HG03565 (cell line): ENCODE results near the gene LTBP1.
A peak's percentile ranks its signal among the peaks of the same experiment; 100 is the strongest.

Source experiments
- ATAC-seq: cut with Tn5 transposase; IDR thresholded peaks from one replicate; pipeline ENCODE4 v1.9.1; 2021; ENCODE audit warnings: mild to moderate bottlenecking, moderate library complexity; ENCODE audit not compliant: unreplicated experiment

LTBP1 gene

DNA sequence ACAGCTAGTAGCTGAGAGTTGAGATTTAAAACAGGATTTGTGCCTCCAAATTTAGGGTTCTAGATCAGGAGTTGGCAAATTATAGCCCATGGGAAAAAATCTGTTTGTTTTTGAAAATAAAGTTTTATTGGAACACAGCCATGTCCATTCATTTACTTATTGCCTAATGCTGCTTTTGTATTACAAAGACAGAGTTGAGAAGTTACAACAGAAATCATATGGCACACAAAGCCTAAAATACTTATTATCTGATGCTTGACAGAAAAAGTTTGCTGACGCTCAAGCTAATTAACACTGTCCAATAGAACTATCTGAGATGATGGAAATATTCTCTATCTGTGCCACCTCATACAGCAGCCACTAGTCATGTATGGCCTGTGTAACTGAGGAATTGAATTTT lies 300.6 kb downstream of the LTBP1 start:
- ATAC-seq, result no peak

DNA sequence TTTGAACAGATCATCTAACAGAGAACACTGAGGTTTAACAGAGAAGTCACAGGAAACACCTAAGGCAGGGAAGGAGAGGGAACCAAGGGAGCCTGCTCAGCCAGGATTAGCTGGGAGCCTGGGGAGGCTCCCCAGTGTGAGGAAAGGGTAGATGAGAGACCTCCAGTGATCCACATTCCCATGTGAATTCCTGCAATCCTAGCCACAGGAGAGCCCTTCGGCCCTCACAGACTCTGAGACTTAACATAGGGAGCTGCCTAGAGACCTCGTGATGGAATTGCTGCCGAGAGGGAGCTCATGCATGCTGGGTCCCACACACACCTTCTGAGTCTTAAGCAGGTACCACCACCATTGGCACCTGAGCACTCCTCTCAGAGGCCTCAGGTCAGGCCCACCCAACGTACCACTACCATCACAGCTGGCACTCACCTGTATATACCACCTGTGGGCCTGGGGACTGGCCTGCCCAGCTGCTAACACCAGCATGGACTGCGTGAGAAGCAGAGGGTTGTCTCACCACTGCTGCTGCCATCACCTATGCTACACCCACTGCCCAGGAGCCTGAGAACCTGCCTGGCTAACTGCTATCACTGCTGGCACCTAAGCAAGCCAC lies 303.8 kb downstream of the LTBP1 start:
- no peak for ATAC-seq

DNA sequence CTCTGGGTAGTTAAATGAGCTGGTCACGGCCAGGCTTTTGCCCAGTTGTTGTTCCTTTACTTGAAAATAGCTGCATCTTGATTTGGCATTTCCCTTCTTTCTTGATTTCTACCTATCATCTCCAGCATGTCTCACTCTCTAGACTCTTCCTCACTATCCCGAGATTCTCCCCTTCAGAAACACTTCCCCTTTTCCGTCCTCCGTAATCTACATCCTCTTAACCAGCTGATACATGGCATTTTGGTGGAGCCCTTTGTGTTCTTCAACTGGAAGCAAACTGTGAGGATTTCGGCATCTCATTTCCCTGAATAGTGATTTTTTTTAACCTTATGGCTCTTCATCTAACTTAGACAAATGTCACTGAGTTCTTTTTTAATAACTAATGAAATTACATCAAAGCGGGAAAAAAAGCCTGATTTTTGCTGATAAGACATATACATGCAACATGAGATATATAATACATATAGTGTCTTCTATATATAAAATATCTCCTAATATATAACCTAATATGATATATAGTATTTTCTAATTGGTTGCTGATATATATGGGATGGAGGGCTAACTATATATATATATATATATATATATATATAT lies 309.5 kb downstream of the LTBP1 start:
- ATAC-seq, result no peak

DNA sequence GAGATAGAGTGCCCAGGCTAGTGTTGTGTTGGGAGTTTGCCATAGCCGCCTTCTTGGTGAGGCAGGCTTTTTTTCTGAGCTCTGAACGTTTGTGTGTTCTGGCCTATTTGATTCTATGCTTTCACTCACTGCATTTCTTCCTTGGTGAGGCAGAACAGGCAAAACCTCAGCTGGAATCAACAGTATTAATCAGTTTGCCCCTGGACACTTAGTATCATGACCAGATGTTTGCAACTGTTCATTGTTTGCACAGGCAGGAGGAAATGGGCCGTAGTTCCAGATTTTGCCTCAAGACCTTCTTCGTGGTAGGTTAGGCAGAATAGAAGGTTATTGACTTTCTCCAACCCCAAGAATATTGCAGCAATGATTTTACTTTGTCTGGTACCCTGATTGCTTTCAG lies 311.6 kb downstream of the LTBP1 start:
- no peak for ATAC-seq

DNA sequence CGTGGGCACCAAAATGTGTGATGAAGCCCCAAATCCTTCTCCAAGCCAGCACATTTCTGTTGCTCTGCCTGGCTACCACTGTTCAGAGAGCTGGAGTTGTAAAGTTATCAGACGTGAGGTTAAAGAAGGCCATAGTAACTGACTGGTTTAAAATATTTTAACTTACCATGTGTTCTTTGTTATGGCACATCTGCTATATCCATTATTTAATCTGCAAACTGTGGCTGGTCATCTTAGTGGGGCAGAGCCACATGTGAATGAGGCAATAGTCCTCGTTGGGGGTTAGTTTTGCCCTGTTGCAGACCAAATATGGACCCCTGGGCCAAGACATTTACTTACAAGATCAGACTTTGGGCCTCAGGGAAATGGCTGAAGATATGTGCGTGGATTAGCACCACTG lies 315.3 kb downstream of the LTBP1 start:
- no peak for ATAC-seq

DNA sequence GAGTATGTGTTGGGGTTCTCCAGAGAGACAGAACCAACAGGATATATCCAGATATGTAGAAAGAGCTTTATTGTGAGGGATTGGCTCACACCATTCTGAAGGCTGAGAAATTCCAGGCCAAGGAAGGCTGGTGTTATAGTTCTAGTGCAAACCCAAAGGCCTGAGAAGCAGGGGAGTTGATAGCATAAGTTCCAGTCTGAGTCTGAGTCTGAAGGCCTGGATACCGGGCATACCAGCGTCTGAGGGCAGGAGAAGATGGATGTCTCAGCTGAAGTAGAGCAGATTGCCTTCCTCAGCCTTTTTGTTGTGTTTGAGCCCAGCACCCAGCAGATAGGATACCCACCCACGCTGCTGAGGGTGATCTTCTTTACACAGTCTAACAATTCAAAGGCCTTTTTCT lies 318.0 kb downstream of the LTBP1 start:
- ATAC-seq, result no peak

DNA sequence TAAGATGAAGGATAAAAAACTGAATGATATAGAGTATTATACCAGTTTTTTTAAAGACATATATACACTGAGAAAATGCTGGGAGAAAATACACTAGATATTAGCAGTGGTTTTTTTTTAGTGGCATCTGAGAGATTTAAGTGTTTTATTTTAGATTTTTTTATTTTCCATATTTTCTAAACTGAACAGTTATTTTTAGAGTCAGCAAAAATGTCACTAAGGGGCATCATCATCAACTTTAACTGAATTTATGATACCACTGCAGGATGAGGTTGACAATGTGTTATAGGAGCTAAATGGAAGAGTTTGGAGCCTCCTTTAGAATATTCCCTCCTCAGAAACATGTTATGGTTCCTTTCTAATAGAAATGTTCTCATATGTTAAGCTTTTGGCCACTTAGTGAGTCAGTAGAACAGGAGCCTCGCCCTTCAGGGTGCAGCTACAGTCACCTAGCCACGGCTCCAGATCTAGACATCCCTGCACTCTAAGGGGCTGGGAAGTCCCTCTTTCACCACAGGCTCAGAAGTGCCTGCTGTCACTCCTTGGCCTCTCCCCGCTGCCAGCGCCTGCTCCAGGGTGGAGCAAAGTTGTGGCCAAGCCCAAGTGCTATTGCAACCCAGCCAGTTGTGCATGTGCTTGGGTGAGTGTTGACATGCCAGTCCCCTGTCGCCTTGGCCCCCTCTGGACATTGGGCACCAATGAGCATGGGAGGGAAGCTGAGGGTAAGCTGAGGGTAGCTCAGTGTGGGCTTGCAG lies 319.0 kb downstream of the LTBP1 start:
- no peak for ATAC-seq

DNA sequence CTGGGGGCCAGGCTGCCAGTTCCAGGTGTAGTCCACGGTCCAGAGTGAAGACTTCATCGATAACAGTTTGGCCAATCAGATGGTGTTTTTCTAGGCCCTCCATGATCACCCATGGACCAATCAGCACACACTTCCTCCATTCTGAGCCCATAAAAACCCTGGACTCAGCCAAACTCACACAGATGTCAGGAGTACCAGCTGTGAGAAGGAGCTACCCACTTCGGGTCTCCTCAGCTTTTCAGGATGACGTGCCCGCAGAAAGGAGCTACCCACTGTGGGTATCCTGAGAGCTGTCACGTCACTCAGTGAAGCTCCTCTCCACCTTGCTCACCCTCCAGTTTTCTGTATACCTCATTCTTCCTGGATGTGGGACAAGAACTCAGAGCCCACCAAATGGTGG lies 319.7 kb downstream of the LTBP1 start:
- ATAC-seq, result no peak

DNA sequence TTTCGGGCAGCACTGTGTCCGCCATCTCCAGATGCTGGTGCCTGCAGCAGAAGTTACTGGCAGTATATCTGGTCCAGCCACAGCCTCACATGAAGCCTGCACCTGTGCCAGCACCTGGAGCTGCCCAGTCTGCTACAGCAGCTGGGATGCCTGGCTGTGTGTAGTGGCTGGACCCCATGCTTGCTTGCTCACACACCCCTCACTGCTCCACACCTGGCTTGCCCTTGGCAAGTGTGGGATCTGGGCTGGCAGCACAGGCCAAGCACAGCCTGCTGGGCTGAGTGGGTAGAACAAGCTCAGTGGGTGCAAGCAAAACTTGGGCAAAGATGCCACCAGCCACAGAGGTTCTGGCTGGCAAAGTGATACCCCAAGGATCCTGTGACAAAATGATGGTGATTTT lies 320.3 kb downstream of the LTBP1 start:
- no peak for ATAC-seq

DNA sequence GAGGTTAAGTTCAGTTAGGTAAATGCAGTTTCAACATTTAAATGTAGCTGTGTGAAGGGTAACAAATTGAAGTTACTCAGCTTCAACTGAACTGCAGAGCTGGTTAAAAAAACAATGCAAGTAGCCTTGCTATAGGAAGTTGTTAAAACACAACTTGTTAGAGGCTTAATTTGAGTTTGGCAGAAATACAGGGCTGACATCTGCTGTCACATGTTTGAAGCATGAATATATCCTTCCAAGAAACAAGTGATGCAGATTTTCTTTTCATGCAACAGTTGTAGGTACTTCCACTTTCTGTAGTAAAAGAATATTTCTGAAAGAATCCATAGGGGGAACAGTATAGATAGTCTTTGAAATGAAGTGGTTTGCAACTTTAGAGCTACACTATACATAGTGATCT lies 321.0 kb downstream of the LTBP1 start:
- no peak for ATAC-seq

DNA sequence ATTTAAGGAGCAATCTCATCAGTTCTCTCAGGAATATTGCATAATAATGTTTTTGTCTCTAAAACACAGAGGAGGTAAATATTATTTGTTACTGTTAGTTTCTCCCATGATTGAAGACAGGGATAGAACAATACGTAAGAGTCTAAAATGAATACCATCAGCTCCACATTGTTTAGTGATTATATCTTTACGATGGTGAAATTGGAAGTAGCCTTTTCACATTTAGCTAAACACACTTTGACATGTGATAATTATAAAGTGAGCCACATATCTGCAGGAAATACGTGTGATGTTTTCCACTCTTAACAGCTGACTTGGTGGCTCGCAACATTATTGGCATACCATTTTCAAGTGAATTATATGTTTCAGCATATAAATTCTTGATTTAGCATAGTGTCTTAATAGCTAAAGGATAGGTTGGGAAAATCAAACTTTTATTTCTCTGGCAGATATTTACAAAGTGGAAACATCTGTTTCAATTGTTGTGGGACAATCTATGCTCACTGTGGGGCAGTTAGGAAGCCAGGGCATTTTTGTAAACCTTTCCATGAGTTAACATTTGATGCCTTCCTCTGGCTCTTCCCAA lies 321.6 kb downstream of the LTBP1 start:
- ATAC-seq, result no peak

DNA sequence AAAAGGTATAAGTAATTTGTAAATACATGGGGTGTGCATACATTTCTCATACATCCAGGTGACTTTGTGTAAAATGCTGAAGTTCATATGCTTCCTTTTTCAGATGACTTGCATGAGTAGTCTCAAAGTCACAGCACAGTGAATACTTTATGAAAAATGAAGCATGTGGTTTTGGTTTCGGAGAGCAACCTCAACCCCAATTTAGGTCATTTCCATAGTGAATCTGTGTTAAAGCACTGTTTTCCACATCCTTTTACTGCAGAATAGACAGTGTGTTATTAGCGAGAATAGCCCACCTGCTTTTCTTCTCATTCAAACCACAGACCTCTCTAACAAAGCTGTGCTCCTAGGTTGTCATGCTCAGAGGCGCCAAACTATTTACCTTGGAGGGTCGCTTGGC lies 325.2 kb downstream of the LTBP1 start:
- peak; percentile 96 for ATAC-seq

DNA sequence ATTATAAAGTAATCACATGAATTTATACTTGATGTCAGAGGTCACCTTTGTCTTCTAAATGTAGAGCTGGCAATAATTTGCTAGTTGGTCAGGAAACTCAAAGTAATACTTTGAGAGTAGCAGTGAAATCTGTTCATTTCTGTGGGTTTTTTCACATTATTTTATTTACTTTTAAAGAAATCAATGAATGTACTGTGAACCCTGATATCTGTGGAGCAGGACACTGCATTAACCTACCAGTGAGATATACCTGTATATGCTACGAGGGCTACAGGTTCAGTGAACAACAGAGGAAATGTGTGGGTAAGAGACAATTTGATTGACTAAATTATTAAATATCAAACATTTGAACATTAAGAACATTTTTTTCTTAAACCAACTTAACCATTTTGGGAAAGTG lies 326.7 kb downstream of the LTBP1 start:
- no peak for ATAC-seq

DNA sequence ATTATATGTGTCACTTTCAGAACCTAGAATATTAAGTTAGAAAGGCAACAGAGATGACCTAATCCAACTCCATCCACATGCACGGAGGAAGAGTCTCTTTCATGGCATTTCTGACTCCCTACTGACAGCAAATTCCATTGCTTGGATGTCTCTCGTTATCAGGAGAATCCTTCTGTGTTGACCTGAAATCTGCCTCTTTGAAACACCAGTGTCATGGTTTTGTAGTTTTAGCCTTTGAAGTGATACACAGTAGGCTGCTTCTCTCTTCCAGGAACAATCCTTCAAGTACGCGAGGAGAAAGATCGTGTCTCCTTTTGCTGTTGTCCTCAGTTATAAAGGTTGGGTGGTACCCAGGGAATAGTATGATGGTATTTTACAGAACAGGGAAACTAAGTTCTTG lies 327.8 kb downstream of the LTBP1 start:
- ATAC-seq, result no peak

DNA sequence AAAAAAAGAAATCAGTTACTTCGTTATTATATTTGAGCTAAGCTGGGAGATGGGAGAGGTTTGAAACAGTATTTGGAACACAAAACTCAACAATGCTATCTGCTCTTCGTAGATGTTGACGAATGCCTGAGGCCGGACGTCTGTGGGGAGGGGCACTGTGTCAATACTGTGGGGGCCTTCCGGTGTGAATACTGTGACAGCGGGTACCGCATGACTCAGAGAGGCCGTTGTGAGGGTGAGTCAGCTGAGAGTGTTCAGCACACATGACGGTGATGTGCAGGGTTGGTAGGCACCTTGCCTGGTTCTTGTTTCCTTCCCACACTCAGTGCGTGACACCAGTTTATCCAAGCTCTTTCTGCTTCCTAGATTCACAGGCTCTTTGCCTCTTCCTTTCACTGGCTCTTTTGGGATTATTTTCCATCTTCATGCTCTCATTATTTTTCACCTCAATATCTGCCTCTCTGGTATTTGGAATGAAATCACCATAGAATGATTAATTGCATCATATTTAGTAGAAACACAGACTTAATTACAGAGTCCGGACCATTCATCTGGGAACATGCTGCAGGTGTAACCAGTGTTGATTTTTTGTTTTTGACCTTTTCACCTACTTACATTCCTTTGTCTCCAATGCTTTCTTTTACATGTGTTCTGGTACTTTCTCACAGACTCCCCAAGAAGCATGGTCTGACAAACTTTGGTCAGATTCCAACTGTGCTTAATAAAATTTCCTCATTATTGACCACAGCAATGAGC lies 329.1 kb downstream of the LTBP1 start:
- ATAC-seq, result no peak

DNA sequence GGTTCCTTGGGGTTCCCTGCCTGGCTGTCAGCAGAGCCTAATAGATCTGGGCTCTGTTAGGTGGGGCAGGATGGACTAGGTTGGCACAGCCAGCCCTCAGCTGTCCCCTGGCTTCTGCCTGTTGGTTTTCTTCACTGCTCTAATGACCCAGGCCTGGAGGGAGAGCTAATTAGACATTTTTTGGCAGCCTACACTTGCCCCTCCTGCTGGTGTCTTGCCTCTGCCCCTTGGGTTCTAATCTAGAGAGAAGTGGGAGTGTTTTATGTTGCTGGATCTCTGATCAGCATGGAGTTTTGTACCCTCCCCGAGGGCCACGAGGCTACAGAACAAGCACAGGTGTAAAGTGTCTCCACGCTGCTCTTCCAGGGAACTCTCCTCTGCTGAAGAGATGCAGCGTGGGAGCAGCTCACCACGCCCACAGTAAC lies 330.3 kb downstream of the LTBP1 start:
- ATAC-seq, result no peak

DNA sequence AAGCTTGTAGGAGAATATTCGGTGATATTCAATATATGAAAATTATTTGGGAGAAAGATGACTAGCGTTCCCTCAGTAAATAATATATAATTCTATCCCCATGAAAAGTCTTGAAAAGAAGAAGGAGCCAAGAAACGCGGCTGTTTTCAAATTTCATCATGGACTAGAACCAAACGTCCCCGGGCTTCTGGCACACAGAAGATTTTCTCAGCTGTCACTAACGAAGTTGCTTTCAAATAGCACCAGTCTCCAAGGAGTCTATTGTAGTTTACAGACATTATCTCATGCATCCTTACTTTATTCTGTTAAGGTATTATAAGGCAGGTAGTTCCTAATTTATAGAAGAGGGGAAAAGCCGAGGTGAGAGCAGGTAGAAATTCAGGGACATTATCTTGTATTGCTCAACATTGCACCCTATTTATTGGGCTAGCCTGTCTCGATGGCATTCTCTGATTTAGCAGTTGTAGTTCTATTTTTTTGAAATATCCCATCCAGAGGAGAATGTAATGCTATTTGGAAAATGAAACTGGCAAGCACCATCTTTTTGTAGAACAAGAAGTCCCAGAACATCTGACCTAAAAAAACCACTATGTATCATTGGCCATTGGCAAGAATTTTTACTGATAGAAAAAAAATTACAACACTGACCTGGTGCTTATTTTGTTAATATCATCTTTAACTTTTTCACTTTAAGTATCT lies 331.6 kb downstream of the LTBP1 start:
- no peak for ATAC-seq

DNA sequence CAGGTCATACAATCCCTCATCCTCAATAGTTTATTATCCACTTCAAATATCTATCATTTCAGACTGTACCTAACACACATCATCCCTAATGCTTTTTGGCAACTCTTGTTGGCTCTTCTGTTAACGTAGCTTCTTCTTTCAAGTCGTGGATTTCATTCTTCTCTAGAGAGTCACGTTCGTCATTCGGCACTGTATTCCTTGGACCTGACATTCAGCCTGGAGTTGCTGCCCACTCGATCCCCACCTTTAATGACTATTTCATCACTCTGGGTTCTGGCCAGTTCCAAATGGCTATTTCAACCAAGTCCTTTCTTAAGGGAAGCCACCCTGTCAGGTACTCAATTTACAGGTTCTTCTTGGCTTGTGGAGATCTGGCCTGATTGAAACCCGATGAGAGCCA lies 337.5 kb downstream of the LTBP1 start:
- ATAC-seq, result no peak

DNA sequence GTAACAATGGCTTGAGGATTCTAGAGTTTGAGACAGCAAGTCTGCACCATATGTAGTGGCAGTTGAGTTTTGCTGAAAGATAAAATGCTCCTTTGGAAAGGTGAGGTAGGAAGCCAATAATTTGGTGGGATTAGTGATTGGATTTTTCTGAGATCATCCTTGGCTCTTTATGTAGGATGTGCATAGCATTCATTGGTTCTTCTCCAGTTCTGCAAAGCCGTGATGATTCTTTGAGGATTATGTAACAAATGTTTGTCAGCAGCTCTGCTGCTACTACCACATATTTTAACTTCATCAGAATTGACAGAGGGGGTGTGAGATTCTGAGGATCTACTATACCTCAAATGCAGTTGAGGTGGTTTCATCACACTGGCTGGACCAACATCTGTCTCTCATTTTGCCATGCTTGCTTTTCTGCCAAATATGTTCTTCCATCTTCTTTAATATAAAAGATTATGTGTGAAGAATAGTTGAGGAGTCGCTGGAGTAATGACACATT lies 340.8 kb downstream of the LTBP1 start:
- no peak for ATAC-seq

DNA sequence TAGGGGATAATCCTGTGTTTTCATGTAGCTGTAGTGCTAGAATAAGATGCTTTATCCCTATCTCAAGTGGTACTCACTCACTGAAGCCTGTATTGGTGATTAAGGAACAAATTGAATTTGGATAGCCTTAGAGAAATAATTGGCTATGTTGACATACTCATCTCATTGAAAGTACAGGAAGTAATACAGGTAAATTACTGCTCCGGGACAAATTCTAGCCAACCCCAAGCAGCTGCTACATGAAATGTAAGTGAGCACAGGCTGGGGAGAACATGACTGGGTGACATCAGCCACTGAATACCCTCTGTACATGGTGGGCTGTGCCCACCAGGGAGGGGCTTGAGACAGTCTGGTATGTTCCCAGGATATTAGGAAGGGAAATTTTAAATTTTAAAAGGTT lies 341.3 kb downstream of the LTBP1 start:
- ATAC-seq, result no peak

DNA sequence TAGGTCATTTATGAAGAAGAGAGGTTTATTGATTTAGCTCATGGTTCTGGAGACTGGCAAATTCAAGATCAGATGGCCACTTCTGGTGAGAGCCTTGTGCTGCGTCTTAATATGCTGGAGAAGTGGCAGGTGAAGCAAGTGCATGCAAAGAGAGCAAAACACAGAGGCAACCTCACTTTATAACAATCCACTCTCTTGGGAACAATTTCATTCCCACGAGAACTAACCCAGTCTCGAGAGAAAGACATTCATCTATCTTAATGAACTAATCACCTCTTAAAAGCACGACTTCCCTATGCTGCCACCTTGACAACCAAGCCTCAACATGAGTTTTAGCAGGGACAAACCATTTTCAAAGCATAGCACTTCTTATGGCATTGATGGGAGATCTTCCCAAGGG lies 343.2 kb downstream of the LTBP1 start:
- no peak for ATAC-seq
